ENCODE results near the gene CRY2. TPM values are rescaled to one million over a fixed set of nuclear protein-coding genes. Genes with fewer than 3 reads are reported as not detected.

CRY2 gene
- polyA plus RNA-seq, 1 of the 3 experiments (the other 2 are of a cell fraction): 6.7 TPM

DNA sequence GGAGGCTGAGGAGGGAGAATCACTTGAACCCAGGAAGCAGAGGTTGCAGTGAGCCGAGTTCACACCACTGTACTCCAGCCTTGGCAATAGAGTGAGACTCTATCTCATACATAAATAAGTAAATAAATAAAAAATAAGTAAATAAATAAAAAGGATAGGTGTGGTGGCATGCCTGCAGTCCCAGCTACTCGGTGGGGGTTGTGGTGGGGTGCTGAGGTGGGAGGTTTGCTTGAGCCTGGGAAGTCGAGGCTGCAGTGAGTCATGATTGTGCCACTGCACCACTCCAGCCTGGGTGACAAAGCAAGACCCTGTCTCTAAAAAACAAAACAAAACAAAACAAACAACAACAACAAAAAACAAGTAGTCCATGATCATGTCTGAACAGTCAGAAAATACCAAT lies 78.3 kb downstream of the CRY2 start:
- no peak overlapping the region for H3K4me2 ChIP-seq
- no peaks in the 10 kb centered on the region for H3K27me3 ChIP-seq (ENCODE audit: insufficient read depth)
- no peak for DNase-seq
- POLR2A ChIA-PET: interaction anchor here (1.1 kb wide), 1 partner anchor 8 kb away, joined by 3 read pairs; the partner anchor contains the start of gene PEX16
- H3K9me3 ChIP-seq: no peaks in the 10 kb centered on the region
- no peak overlapping the region for H2AFZ ChIP-seq (ENCODE audit: low read depth)
- H3K4me3 ChIP-seq (ENCODE audit: low read depth in 2 of 2, low read length in 1 of 2): no peak overlapping the region
- no peaks in the 10 kb centered on the region for H3F3A ChIP-seq (replicated peaks; ENCODE audit: insufficient read depth)
- CTCF ChIA-PET: interaction anchor here (1.2 to 5.0 kb wide), 5 partner anchors 39 to 81 kb away, joined by 4 to 25 read pairs (median 7); no protein-coding TSS in a partner anchor
- no peaks in the 10 kb centered on the region for H3K9me2 ChIP-seq
- TF ChIP-seq, protein P1, sequence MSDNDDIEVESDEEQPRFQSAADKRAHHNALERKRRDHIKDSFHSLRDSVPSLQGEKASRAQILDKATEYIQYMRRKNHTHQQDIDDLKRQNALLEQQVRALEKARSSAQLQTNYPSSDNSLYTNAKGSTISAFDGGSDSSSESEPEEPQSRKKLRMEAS (IDR thresholded peaks at IDR 0.05; ENCODE audit: low read depth): no peak
- TF ChIP-seq RCOR1 (IDR thresholded peaks at IDR 0.05; ENCODE audit: low read length) (no peak), GATA2 (CRISPR knock-in tag; IDR thresholded peaks at IDR 0.05) (no peak), TEAD4 (IDR thresholded peaks at IDR 0.05; ENCODE audit: borderline replicate concordance, insufficient read depth) (no peak)
- no peaks in the 10 kb centered on the region for H3K79me2 ChIP-seq (ENCODE audit: insufficient read depth)
- H3K9ac ChIP-seq: no peak overlapping the region
- WGBS (ENCODE audit: low lambda C conversion rate): 67% methylated on average over 3 of the region's 3 CpGs
- H3K4me1 ChIP-seq (ENCODE audit: control insufficient read depth in 1 of 2, insufficient read depth in 2 of 2, low read depth in 1 of 2, low read length in 1 of 2): peaks cover 0 to 5% of the 10 kb centered on the region in 2 experiments; a peak in 1 of 4 replicates
- H3K27ac ChIP-seq (ENCODE audit: low read depth in 2 of 2, low read length in 1 of 2): no peak overlapping the region
- no peaks in the 10 kb centered on the region for H3K36me3 ChIP-seq (replicated peaks in 1 of 2; ENCODE audit: control insufficient read depth in 1 of 2, insufficient read depth in 2 of 2, low read length in 1 of 2)
- H4K20me1 ChIP-seq (ENCODE audit: insufficient read depth): no peaks in the 10 kb centered on the region

DNA sequence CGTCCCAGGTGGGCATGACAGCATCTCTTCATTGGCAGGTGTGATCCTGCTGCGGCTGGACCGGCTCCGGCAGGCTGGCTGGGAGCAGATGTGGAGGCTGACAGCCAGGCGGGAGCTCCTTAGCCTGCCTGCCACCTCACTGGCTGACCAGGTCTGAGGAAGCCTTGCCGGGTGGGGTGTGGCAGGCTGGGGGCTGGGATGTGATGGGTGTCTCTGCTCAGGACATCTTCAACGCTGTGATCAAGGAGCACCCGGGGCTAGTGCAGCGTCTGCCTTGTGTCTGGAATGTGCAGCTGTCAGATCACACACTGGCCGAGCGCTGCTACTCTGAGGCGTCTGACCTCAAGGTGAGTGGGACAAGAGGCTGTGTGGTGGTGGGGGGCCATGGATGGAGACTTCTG lies 78.7 kb downstream of the CRY2 start:
- H3K27ac ChIP-seq (ENCODE audit: low read depth in 2 of 2, low read length in 1 of 2): no peak overlapping the region
- H3K9me3 ChIP-seq: no peaks in the 10 kb centered on the region
- no peak overlapping the region for H3K4me2 ChIP-seq
- H3K4me3 ChIP-seq (ENCODE audit: low read depth in 2 of 2, low read length in 1 of 2): no peak overlapping the region
- POLR2A ChIA-PET: interaction anchor here (0.6 to 1.1 kb wide), 2 partner anchors 8 to 775 kb away, joined by 3 read pairs; partner anchors contain the start of genes PEX16 and ZNF408
- no peak for DNase-seq
- peaks cover 0 to 5% of the 10 kb centered on the region in 2 experiments; a peak in 1 of 4 replicates for H3K4me1 ChIP-seq (ENCODE audit: control insufficient read depth in 1 of 2, insufficient read depth in 2 of 2, low read depth in 1 of 2, low read length in 1 of 2)
- H2AFZ ChIP-seq (ENCODE audit: low read depth): no peak overlapping the region
- H3K27me3 ChIP-seq (ENCODE audit: insufficient read depth): no peaks in the 10 kb centered on the region
- H4K20me1 ChIP-seq (ENCODE audit: insufficient read depth): no peaks in the 10 kb centered on the region
- WGBS (ENCODE audit: low lambda C conversion rate): 65% methylated on average over 7 of the region's 12 CpGs
- TF ChIP-seq CHD2 (IDR thresholded peaks at IDR 0.05; ENCODE audit: low read length, partially characterized antibody): no peak
- TF ChIP-seq SIN3A (IDR thresholded peaks at IDR 0.05; ENCODE audit: borderline replicate concordance, low read depth, low read length): no peak
- TF ChIP-seq RCOR1 (IDR thresholded peaks at IDR 0.05; ENCODE audit: low read length): no peak
- no peak for TF ChIP-seq FOXM1 (IDR thresholded peaks at IDR 0.05; ENCODE audit: low read depth)
- TF ChIP-seq, protein P2, sequence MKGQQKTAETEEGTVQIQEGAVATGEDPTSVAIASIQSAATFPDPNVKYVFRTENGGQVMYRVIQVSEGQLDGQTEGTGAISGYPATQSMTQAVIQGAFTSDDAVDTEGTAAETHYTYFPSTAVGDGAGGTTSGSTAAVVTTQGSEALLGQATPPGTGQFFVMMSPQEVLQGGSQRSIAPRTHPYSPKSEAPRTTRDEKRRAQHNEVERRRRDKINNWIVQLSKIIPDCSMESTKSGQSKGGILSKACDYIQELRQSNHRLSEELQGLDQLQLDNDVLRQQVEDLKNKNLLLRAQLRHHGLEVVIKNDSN (IDR thresholded peaks at IDR 0.05; ENCODE audit: borderline replicate concordance, low read depth): no peak
- TF ChIP-seq ELF1 (IDR thresholded peaks at IDR 0.05): no peak
- TF ChIP-seq, protein P3, sequence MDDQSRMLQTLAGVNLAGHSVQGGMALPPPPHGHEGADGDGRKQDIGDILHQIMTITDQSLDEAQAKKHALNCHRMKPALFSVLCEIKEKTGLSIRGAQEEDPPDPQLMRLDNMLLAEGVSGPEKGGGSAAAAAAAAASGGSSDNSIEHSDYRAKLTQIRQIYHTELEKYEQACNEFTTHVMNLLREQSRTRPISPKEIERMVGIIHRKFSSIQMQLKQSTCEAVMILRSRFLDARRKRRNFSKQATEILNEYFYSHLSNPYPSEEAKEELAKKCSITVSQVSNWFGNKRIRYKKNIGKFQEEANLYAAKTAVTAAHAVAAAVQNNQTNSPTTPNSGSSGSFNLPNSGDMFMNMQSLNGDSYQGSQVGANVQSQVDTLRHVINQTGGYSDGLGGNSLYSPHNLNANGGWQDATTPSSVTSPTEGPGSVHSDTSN (IDR thresholded peaks at IDR 0.05): no peak
- no peak for TF ChIP-seq RFX5 (IDR thresholded peaks at IDR 0.05; ENCODE audit: low read length)
- TF ChIP-seq, protein P4, sequence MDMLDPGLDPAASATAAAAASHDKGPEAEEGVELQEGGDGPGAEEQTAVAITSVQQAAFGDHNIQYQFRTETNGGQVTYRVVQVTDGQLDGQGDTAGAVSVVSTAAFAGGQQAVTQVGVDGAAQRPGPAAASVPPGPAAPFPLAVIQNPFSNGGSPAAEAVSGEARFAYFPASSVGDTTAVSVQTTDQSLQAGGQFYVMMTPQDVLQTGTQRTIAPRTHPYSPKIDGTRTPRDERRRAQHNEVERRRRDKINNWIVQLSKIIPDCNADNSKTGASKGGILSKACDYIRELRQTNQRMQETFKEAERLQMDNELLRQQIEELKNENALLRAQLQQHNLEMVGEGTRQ (IDR thresholded peaks at IDR 0.05; ENCODE audit: borderline replicate concordance, low read depth, low read length): no peak
- no peak for TF ChIP-seq FOSL2 (IDR thresholded peaks at IDR 0.05; ENCODE audit: borderline replicate concordance, low read depth)
- TF ChIP-seq, protein P1 (IDR thresholded peaks at IDR 0.05; ENCODE audit: low read depth): no peak
- TF ChIP-seq MXI1 (IDR thresholded peaks at IDR 0.05; ENCODE audit: low read depth, low read length): no peak
- TF ChIP-seq MEF2A (IDR thresholded peaks at IDR 0.05; ENCODE audit: borderline replicate concordance, low read depth): no peak
- no peak for TF ChIP-seq JUND (IDR thresholded peaks at IDR 0.05)
- TF ChIP-seq FOXJ3 (CRISPR knock-in tag; IDR thresholded peaks at IDR 0.05): no peak
- TF ChIP-seq RXRA (IDR thresholded peaks at IDR 0.05; ENCODE audit: borderline replicate concordance, low read depth): no peak
- TF ChIP-seq EZH2phosphoT487 (IDR thresholded peaks at IDR 0.05; ENCODE audit: borderline replicate concordance, low read depth): no peak
- no peak for TF ChIP-seq EP300 (IDR thresholded peaks at IDR 0.05; ENCODE audit: borderline replicate concordance in 1 of 2, low read depth in 1 of 2, low read length in 1 of 2)
- TF ChIP-seq, protein P5, sequence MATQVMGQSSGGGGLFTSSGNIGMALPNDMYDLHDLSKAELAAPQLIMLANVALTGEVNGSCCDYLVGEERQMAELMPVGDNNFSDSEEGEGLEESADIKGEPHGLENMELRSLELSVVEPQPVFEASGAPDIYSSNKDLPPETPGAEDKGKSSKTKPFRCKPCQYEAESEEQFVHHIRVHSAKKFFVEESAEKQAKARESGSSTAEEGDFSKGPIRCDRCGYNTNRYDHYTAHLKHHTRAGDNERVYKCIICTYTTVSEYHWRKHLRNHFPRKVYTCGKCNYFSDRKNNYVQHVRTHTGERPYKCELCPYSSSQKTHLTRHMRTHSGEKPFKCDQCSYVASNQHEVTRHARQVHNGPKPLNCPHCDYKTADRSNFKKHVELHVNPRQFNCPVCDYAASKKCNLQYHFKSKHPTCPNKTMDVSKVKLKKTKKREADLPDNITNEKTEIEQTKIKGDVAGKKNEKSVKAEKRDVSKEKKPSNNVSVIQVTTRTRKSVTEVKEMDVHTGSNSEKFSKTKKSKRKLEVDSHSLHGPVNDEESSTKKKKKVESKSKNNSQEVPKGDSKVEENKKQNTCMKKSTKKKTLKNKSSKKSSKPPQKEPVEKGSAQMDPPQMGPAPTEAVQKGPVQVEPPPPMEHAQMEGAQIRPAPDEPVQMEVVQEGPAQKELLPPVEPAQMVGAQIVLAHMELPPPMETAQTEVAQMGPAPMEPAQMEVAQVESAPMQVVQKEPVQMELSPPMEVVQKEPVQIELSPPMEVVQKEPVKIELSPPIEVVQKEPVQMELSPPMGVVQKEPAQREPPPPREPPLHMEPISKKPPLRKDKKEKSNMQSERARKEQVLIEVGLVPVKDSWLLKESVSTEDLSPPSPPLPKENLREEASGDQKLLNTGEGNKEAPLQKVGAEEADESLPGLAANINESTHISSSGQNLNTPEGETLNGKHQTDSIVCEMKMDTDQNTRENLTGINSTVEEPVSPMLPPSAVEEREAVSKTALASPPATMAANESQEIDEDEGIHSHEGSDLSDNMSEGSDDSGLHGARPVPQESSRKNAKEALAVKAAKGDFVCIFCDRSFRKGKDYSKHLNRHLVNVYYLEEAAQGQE (IDR thresholded peaks at IDR 0.05; ENCODE audit: low read depth, low read length): no peak
- CTCF ChIA-PET: interaction anchor here (1.2 to 5.0 kb wide), 3 partner anchors 39 to 80 kb away, joined by 5 to 25 read pairs (median 7); no protein-coding TSS in a partner anchor
- H3K36me3 ChIP-seq (replicated peaks in 1 of 2; ENCODE audit: control insufficient read depth in 1 of 2, insufficient read depth in 2 of 2, low read length in 1 of 2): no peaks in the 10 kb centered on the region
- H3K9ac ChIP-seq: no peak overlapping the region
- no peaks in the 10 kb centered on the region for H3F3A ChIP-seq (replicated peaks; ENCODE audit: insufficient read depth)
- no peaks in the 10 kb centered on the region for H3K79me2 ChIP-seq (ENCODE audit: insufficient read depth)
- H3K9me2 ChIP-seq: no peaks in the 10 kb centered on the region
